IPS-11a (cell line): ENCODE data around the gene SLC5A4.
"Not testable (repeated sequence)": the region's sequence is repeated elsewhere in the genome, so short reads cannot be mapped to it uniquely, and the experiment has no call there.

Experiments
- H3K4me3 ChIP-seq: one replicate; pipeline ENCODE4 v1.5.1; 2013; ENCODE audit warnings: low read depth, low read length, control low read depth

The SLC5A4 gene

GRCh38 chr22:32202161-32202538 lies 53.0 kb downstream of the SLC5A4 start:
- no peak overlapping the region for H3K4me3 ChIP-seq

DNA sequence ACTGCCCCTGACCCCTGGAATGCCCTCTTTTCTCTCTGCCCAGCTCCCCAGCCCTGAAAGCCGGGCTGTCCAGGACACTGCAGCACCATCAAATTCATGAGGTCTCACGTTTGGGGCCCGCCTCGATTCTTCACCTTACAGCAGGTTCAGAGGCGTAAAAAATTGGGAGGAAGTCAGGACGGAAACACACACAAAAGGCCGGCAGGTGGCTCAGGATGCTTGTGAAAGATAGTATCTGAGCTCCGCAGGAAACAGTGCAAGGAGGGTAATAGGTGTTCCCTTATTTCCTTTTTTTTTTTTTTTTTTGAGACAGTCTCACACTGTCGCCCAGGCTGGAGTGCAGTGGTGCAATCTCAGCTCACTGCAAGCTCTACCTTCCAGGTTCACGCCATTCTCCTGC lies 54.4 kb downstream of the SLC5A4 start:
- H3K4me3 ChIP-seq = no peak overlapping the region

GRCh38 chr22:32199961-32200360 lies 55.2 kb downstream of the SLC5A4 start:
- H3K4me3 ChIP-seq = no peak overlapping the region

- H3K4me3 ChIP-seq = no peak overlapping the region
These were observed 55.8 kb downstream of the SLC5A4 start for GRCh38 chr22:32199341-32199740.

GRCh38 chr22:32197553-32198226 lies 57.5 kb downstream of the SLC5A4 start:
- not testable (repeated sequence) for H3K4me3 ChIP-seq

DNA sequence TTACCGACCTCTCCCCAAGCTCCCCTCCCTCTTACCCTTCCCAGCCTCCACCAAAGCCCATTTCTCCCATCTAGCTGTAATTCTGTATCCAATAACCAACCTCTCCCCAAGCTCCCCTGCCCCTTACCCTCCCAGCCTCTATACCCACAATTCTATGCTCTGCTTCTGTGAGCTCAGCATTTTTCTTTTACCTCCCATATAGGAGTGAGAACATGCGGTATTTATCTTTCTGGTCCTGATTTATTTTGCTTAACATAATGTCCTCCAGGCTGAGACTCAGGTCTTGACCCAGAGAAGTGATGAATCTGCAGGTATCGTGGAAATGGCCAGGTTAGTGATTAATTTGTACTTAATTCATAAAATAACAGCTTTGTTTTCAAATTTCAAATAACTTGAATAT lies 59.2 kb downstream of the SLC5A4 start:
- not testable (repeated sequence) for H3K4me3 ChIP-seq

DNA sequence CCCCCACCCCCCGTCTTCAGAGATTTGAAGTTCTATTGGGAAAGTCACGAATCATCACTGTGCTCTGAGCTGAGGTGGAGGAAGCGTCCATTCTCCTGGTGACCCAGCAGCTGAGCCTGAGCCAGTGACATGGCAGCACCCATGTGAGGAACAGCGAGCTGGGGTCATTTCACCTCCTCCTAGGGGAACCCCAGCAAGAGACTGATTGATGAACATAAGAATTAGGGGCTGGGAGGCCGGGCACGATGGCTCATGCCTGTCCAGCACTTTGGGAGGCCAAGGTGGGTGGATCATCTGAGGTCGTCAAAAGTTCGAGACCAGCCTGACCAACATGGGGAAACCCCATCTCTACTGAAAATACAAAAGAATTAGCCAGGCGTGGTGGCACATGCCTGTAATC lies 61.8 kb downstream of the SLC5A4 start:
- H3K4me3 ChIP-seq = not testable (repeated sequence)

GRCh38 chr22:32191021-32191420 lies 64.1 kb downstream of the SLC5A4 start:
- not testable (repeated sequence) for H3K4me3 ChIP-seq

DNA sequence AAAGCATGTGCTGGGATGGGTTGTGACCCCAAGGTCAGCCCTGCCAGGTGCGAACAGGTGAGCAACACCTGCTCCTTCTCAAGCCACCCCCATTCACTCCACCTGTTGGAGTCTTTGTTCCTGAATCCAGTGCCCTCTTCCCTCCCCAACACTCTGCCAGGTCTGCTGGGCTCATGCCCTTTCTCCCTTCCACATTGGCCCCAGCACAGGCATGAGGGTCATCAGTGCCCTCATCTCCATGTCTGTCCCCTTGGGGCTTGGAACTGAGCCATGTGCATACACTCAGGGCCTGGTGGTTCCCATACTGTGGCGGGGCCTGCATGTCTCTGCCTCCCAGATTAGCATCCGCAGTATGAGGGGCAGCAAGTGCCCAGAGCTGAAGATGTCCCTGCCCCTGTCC lies 69.3 kb downstream of the SLC5A4 start:
- no peak overlapping the region for H3K4me3 ChIP-seq

DNA sequence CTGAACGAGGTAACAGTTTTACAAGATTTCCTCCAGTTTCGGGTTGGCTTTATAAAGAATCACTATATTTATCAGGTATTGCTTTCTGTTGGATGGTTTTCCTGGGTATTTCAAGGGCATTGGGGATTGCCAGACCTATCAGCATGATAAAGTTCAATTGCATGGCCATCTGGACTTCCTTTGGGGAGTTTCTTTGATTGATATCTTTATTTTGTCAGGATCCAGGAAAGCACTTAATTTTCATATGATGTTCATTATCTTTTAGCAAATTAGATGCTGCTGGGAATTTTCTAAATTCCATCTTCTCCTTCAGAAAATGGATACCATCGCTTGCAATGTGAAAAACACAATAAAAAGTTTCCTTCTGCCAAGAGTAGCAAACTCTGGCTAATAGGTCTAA lies 71.5 kb downstream of the SLC5A4 start:
- H3K4me3 ChIP-seq = no peak overlapping the region

- H3K4me3 ChIP-seq = no peak overlapping the region
These were observed 74.1 kb downstream of the SLC5A4 start for GRCh38 chr22:32181043-32181442.

DNA sequence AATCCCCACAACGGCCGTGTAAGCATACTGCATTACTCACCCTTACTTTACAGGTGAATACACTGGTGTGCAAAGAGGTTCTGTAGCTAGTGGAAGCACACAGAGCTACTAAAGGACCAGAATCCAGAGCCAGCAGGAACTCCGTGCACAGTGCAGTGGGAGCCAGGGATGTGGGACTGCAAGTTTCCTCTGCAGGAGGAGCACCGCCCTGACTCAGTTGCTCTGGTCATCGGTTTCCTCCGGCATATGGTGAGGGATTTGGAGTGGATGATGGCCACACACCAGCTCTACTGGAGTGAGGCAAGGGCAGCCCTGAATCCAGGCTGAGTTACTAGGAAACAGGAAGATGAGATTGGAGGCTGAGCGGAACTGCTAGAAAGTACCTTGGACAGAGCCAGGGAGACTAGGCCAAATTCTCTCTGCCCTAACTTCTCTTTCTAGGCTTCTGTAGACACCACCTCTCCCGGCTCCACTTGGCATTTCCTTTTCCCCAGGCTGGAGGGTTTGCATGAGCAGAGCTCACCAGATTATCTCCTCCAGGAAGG lies 77.9 kb downstream of the SLC5A4 start:
- H3K4me3 ChIP-seq = no peak overlapping the region

DNA sequence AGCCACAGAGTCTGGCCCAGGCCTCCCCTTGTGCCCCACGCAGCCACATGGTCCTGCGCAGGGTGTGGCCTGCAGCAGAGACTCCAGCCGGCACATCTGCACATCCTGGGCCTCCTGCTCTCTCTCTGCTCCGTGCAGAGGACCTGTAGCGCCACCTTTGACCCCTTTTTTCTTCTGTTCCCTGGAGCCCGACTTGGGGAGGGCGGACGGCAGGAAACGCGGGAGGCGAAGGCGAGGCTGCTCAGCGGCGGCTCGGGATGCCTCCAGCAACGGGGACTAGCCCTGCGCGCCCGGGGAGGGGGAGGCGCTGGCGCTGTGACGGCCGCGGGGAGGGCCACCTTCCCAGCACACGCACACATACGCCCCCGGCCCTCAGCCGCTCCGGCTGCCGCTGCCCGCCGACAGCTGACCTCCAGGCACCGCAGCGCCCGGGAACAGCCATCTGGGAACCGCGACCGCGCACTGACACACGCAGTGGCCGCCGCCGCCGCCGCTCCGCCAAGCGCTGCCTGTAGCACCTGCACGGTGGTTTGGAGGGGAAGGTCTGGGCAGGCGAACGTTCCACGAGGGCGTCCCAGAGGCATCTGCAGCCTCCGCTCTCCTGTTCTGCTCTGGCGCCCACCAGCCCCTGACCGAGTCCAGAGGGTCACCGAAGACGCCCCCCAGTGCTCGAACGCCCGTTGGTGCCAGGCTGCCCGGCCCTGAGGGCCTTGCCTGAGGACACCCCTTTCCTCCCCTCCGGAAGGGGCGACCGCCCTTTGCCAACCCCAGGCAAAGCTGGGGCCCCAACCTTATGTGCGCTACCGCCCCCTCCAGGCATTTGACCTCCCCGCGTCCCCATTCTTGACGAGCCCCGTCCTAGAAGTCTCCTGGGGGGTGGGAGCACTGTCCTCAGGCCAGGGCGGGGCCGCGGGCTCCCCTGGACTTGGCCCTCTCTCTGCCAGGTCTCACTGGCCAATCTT lies 79.2 kb downstream of the SLC5A4 start:
- H3K4me3 ChIP-seq = peak overlapping the region; percentile 30

GRCh38 chr22:32175115-32175514 lies 80.0 kb downstream of the SLC5A4 start:
- no peak overlapping the region for H3K4me3 ChIP-seq
